Measurements from ENCODE around the gene KRT33A. TPM values are rescaled to one million over a fixed set of nuclear protein-coding genes. Genes with fewer than 3 reads are reported as not detected.

Gene KRT33A
- total and polyA plus RNA-seq, 2 of the 8 experiments (the other 6 are each of a cell fraction or from before 2014, with no cell fraction given), result not detected

- TF ChIP-seq TAF7 (optimal IDR thresholded peaks at IDR 0.05; ENCODE audit: borderline replicate concordance, low read depth, low read length) (no peak), SP1 (IDR thresholded peaks at IDR 0.05; ENCODE audit: low read depth, low read length) (no peak), CTBP2 (IDR thresholded peaks at IDR 0.05; ENCODE audit: borderline replicate concordance, insufficient read depth, insufficient read length, low read length) (no peak), JUND (IDR thresholded peaks at IDR 0.05; ENCODE audit: low read length) (no peak)
These were observed 16.9 kb upstream of the KRT33A start (continued) for GRCh38 chr17:41367426-41368075.

All from H1 (cell line).